Measurements from ENCODE around the gene DCTN3. TPM values are rescaled to one million over a fixed set of nuclear protein-coding genes. Genes with fewer than 3 reads are reported as not detected.
A peak's percentile ranks its signal among the peaks of the same experiment; 100 is the strongest.
"Not testable (repeated sequence)": the region's sequence is repeated elsewhere in the genome, so short reads cannot be mapped to it uniquely, and the experiment has no call there.

DCTN3 gene
- total RNA-seq, 2 experiments from 2014 or later: 150 to 153 TPM

DNA sequence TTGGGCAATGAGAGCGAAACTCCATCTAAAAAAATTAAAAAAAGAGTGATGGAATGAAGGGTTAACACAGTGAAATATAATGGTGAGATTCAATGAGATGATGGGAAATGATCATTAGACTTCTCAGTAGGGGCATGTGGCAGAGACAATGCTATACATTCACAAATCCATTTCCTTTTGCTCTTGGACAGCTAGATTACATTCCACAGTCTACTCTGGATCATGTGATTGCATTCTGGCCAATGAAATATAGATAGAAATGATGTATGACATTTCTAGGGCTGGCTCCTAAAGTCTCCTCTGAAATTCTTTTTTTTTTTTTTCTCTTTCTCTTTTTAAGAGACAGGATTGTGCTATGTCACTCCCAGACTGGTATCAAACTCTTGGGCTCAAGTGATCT lies 22.4 kb upstream of the DCTN3 start:
- ChIA-PET CTCF (interaction anchor here (0.9 to 1.5 kb wide), 3 partner anchors 8 to 23 kb away, joined by 4 to 10 read pairs (median 6); no protein-coding TSS in a partner anchor), POLR2A (no interaction called here)
- H3K4me1 Mint-ChIP-seq: peaks cover 26% of the 10 kb centered on the region
- no peak overlapping the region for H3K4me3 Mint-ChIP-seq
- H3K27me3 Mint-ChIP-seq: no peaks in the 10 kb centered on the region
- no peak for DNase-seq
- H3K36me3 Mint-ChIP-seq (ENCODE audit: low read depth): peaks cover 8% of the 10 kb centered on the region
- H3K27ac Mint-ChIP-seq: no peak overlapping the region
- no peaks in the 10 kb centered on the region for H3K9me3 Mint-ChIP-seq

DNA sequence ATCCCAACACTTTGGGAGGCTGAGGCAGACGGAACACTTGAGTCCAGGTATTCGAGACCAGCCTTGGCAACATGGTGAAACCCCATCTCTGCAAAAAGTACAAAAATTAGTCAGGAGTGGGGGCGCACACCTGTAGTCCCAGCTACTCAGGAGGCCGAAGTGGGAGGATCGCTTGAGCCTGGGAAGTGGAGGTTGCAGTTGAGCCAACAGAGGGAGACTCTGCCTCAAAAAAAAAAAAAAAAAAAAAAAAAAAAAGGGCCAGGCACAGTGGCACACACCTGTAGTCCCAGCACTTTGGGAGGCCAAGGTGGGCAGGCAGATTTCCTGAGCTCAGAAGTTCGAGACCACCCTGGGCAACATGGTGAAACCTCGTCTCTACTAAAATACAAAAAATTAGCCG lies 19.0 kb upstream of the DCTN3 start:
- Mint-ChIP-seq H3K36me3 (ENCODE audit: low read depth) (peaks cover 15% of the 10 kb centered on the region), H3K4me3 (peak overlapping the region; percentile 90), H3K4me1 (peaks cover 32% of the 10 kb centered on the region)
- H3K27me3 Mint-ChIP-seq, H3K27ac Mint-ChIP-seq, H3K9me3 Mint-ChIP-seq, DNase-seq, POLR2A ChIA-PET: not testable (repeated sequence)
- CTCF ChIA-PET: interaction anchor here (7.3 to 7.5 kb wide), 2 partner anchors 17 to 27 kb away, joined by 60 to 82 read pairs; partner anchors contain the start of genes DCTN3 and RPP25L

DNA sequence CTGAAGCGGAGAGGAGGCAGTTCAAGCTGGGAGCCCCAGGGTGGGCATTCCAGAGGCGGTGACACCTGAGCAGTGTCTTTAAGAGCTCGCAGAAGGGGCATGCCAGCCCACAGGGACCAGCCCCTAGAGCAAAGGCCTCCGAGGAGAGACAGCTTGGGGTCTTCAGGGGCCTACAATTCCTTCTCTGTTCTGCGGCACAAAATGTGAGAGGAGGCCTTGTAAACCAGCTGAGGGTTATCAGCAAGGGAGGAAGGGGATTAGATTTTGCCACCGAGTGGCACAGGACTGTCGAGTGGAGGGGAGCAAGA lies 17.8 kb upstream of the DCTN3 start:
- H3K9me3 Mint-ChIP-seq: no peaks in the 10 kb centered on the region
- CTCF ChIA-PET: interaction anchor here (0.6 to 7.5 kb wide), 10 partner anchors 9 to 63 kb away, joined by 3 to 82 read pairs (median 7); partner anchors contain the start of genes DCTN3, GALT and RPP25L
- peaks cover 15% of the 10 kb centered on the region for H3K36me3 Mint-ChIP-seq (ENCODE audit: low read depth)
- DNase-seq: no peak
- peaks cover 39% of the 10 kb centered on the region for H3K4me1 Mint-ChIP-seq
- H3K27me3 Mint-ChIP-seq: no peaks in the 10 kb centered on the region
- POLR2A ChIA-PET: interaction anchor here (1.3 to 2.0 kb wide), 2 partner anchors 9 to 18 kb away, joined by 3 to 8 read pairs; partner anchors contain the start of gene DCTN3
- H3K27ac Mint-ChIP-seq: peak overlapping the region; percentile 93
- peak overlapping the region; percentile 90 for H3K4me3 Mint-ChIP-seq

DNA sequence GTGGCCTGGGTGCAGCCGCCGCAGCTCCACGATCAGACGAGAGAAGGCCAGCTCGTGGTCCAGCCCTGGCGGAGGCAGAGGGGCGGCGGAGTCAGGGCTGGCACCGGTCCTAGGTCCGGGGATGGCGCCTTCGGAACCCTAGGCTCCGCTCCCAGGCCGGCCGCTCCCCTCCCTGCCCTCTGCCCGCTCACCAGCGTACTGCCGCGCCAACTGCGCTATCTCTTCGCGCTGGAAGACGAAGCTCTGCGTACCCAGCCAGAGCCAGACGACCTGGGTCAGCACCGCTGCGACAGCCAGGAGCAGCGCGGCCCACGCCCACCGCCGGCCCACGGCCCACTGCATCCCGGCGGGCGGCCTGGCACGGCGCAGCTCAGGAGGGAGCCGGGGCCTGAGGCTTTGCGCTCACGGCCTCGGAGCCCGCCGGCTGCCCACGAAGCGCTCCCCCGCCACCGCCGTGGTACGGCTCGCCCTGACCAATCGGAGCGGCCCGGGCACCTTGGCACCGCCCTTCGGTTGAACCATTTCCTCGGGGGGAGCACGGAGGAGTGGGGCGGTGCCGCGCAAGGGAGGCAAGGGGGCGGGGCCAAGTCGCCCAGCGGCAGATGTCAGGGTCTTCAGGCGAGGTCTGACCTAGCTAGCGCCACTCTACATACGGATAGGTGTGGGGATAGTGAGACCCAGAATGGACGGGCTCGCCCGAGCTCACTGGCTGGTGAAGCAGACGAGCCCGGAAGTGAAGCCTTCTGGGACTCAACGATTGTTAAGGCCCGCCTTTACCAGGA lies 17.3 kb upstream of the DCTN3 start, which contains the start of gene SIGMAR1:
Gene SIGMAR1, minus strand, starts transcription at position 432 of the 782 bp plus-strand sequence. Its CDS starts 90 bp downstream, at position 342.
- Mint-ChIP-seq H3K27me3 (no peaks in the 10 kb centered on the region), H3K9me3 (no peaks in the 10 kb centered on the region), H3K27ac (peak within 1 kb of the TSS; percentile 93), H3K36me3 (ENCODE audit: low read depth) (peaks cover 15% of the 10 kb centered on the region), H3K4me3 (peak within 1 kb of the TSS; percentile 90), H3K4me1 (peaks cover 39% of the 10 kb centered on the region)
- CTCF ChIA-PET: interaction anchor here (0.6 to 7.5 kb wide), 13 partner anchors 9 to 64 kb away, joined by 3 to 82 read pairs (median 4); partner anchors contain the start of genes DCTN3, GALT and RPP25L
- peak; percentile 94 for DNase-seq
- POLR2A ChIA-PET: interaction anchor here (0.6 to 2.0 kb wide), 3 partner anchors 10 to 18 kb away, joined by 3 to 8 read pairs (median 3); partner anchors contain the start of gene DCTN3

DNA sequence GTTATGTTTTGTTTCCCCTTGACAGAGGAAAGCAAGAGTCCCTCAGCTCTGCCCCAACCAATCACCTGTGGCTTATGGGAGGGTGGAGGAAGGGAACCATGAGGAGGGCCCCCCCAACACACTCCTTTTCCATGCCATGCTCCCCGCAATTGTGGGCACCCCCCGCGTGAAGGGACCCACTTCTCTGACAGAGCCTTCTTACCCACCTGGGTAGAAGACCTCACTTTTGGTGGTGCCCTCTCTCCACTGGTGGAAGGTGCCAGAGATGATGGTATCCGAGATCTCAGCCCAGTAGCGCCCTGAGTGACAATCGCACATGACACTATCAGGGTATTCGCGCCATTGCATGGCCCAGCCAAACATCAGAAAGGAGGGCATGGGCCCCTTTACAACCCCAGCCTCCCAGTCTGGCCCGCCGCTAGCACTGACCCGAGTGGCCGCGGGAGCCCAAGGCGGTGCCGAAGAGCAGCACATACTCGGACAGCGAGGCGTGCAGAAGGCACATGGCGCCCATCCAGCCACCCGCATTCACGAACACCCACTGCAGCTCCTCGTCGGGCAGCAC lies 16.6 kb upstream of the DCTN3 start:
- H3K27ac Mint-ChIP-seq: peak overlapping the region; percentile 85
- H3K4me3 Mint-ChIP-seq: peak overlapping the region; percentile 90
- no peaks in the 10 kb centered on the region for H3K9me3 Mint-ChIP-seq
- POLR2A ChIA-PET: interaction anchor here (0.6 to 2.0 kb wide), 3 partner anchors 10 to 479 kb away, joined by 3 to 8 read pairs (median 3); partner anchors contain the start of gene DCTN3
- peaks cover 39% of the 10 kb centered on the region for H3K4me1 Mint-ChIP-seq
- CTCF ChIA-PET: interaction anchor here (0.6 to 7.5 kb wide), 6 partner anchors 10 to 24 kb away, joined by 3 to 82 read pairs (median 18); partner anchors contain the start of genes DCTN3, GALT and RPP25L
- peaks cover 15% of the 10 kb centered on the region for H3K36me3 Mint-ChIP-seq (ENCODE audit: low read depth)
- H3K27me3 Mint-ChIP-seq: no peaks in the 10 kb centered on the region
- DNase-seq: no peak

DNA sequence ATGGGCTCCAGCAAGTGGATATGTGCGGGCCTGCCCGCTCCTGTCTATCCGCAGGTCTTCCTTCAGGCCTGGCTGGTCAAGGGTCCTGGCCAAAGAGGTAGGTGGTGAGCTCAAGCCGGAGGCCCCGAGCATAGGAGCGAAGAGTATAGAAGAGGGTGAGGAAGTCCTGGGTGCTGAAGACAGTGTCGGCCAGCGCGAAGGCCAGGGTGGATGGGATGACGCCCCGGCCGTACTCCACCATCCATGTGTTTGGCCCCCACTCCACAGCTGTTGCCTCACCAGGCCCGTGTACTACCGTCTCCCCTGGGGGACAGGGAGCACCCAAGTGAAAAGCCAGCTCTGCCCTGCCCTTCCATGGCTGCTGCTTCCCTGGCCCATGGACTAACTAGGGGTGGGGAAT lies 15.3 kb upstream of the DCTN3 start:
- H3K9me3 Mint-ChIP-seq: no peaks in the 10 kb centered on the region
- H3K27ac Mint-ChIP-seq: peak overlapping the region; percentile 51
- H3K27me3 Mint-ChIP-seq: peaks cover 3% of the 10 kb centered on the region
- peaks cover 39% of the 10 kb centered on the region for H3K4me1 Mint-ChIP-seq
- CTCF ChIA-PET: interaction anchor here (0.6 to 7.5 kb wide), 5 partner anchors 11 to 481 kb away, joined by 3 to 82 read pairs (median 17); partner anchors contain the start of genes DCTN3, GALT and RPP25L
- no peak for DNase-seq
- H3K36me3 Mint-ChIP-seq (ENCODE audit: low read depth): peaks cover 15% of the 10 kb centered on the region
- peak overlapping the region; percentile 58 for H3K4me3 Mint-ChIP-seq
- POLR2A ChIA-PET: interaction anchor here (0.9 kb wide), 1 partner anchor 15 kb away, joined by 4 read pairs; the partner anchor contains the start of gene DCTN3

DNA sequence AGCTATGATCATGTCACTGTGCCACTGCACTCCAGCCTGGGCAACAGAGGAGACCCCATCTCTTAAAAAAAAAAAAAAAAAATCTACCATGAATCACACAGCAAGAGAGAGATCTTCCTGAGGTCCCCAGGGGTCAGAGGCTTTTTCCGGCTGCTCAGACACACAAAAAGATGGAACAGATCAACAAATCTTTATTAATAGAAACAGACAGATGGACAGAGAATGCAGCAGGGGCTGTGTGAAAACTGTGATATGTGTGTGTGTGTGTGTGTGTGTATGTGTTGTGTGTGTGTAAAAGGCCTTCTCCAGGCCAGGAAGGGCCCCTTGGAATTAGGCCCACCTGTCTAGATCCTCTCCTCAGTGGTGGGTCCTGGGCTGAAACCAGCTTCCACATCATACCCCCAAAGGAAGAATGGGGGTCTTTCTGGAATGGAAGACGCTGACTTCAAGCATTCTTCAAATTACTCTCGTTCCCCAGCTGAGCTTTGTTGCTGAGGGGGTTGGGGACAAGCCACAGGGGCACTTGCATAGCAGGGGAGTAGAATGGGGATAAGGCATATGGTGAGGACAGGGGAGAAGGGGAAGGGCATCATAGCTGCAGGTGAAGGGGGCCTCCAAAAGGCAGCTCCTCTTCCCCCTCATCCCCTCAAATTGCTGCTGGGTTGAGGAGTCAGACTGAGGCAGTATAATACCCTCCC lies 14.4 kb upstream of the DCTN3 start:
- DNase-seq: no peak
- Mint-ChIP-seq H3K9me3 (no peaks in the 10 kb centered on the region), H3K4me1 (peaks cover 39% of the 10 kb centered on the region), H3K27ac (peak overlapping the region; percentile 42), H3K36me3 (ENCODE audit: low read depth) (peaks cover 15% of the 10 kb centered on the region), H3K4me3 (no peak overlapping the region), H3K27me3 (peaks cover 12% of the 10 kb centered on the region)
- ChIA-PET CTCF (interaction anchor here (0.8 to 7.5 kb wide), 15 partner anchors 8 to 261 kb away, joined by 3 to 82 read pairs (median 6); partner anchors contain the start of genes DCTN3, GALT and RPP25L), POLR2A (interaction anchor here (0.9 to 1.2 kb wide), 2 partner anchors 14 to 17 kb away, joined by 3 to 4 read pairs; partner anchors contain the start of gene DCTN3)

DNA sequence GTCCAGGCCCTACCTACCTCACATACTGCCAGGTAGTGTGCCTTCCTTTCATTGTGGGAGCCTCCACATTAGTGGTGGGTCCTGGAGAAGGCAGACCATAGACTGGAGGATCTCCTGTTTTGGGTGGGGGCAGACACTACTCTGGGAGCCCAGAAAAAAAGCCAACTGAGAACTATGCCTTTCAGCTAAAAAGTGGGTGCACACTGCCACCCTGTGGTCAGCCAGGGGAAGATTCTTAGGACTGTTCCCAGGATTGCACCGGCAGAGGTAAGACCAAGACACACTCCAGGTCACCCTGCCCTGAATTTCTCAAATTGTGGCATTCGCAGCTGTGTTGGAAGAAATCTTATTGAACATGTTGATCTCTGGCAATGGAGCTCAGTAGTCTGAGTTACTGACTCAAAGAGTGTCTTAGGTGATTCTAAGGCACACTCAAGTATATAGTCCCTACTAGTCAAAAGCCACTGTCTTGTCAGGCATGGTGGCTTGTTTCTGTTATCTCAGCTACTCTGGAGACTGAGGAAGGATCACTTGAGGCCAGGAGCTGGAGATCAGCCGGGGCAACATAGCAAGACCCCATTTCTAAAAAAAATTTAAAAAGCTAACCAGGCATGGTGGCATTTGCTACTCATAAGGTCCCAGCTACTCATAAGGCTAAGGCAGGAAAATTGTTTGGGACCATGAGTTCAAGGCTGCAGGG lies 13.7 kb upstream of the DCTN3 start:
- Mint-ChIP-seq H3K27ac (no peak overlapping the region), H3K27me3 (peaks cover 19% of the 10 kb centered on the region), H3K4me1 (peaks cover 42% of the 10 kb centered on the region), H3K36me3 (ENCODE audit: low read depth) (peaks cover 15% of the 10 kb centered on the region), H3K4me3 (no peak overlapping the region), H3K9me3 (no peaks in the 10 kb centered on the region)
- CTCF ChIA-PET: interaction anchor here (0.6 to 7.5 kb wide), 21 partner anchors 9 to 451 kb away, joined by 3 to 82 read pairs (median 4); partner anchors contain the start of genes DCTN3, GALT and RPP25L
- DNase-seq: peak; percentile 83
- POLR2A ChIA-PET: interaction anchor here (1.0 to 1.2 kb wide), 2 partner anchors 14 to 16 kb away, joined by 3 read pairs; no protein-coding TSS in a partner anchor

DNA sequence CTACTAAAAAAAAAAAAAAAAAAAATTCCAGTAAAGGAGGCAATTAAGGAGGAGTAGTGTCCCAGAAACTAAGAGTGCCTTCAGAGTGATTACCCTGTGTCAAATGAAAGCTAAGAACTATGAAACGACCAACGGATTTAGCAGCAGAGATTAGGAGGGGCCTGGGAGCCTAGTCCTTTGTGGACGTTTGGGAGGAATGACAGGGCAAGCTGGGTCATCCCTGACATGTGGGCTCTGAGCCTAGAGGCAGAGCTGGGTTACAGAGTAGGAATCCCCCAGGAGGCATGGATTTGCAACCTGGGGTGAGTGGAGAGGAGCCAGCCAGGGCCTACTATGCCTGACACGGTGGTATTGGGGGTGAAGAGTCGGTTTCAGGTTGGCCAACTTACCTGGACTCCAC lies 12.9 kb upstream of the DCTN3 start:
- H3K4me1 Mint-ChIP-seq: peaks cover 39% of the 10 kb centered on the region
- CTCF ChIA-PET: interaction anchor here (0.6 to 7.5 kb wide), 15 partner anchors 10 to 450 kb away, joined by 3 to 82 read pairs (median 5); partner anchors contain the start of genes DCTN3 and RPP25L
- no peaks in the 10 kb centered on the region for H3K9me3 Mint-ChIP-seq
- POLR2A ChIA-PET: interaction anchor here (1.0 to 1.2 kb wide), 2 partner anchors 14 to 16 kb away, joined by 3 read pairs; no protein-coding TSS in a partner anchor
- no peak for DNase-seq
- peaks cover 16% of the 10 kb centered on the region for H3K36me3 Mint-ChIP-seq (ENCODE audit: low read depth)
- no peak overlapping the region for H3K27ac Mint-ChIP-seq
- H3K27me3 Mint-ChIP-seq: peaks cover 24% of the 10 kb centered on the region
- H3K4me3 Mint-ChIP-seq: no peak overlapping the region

DNA sequence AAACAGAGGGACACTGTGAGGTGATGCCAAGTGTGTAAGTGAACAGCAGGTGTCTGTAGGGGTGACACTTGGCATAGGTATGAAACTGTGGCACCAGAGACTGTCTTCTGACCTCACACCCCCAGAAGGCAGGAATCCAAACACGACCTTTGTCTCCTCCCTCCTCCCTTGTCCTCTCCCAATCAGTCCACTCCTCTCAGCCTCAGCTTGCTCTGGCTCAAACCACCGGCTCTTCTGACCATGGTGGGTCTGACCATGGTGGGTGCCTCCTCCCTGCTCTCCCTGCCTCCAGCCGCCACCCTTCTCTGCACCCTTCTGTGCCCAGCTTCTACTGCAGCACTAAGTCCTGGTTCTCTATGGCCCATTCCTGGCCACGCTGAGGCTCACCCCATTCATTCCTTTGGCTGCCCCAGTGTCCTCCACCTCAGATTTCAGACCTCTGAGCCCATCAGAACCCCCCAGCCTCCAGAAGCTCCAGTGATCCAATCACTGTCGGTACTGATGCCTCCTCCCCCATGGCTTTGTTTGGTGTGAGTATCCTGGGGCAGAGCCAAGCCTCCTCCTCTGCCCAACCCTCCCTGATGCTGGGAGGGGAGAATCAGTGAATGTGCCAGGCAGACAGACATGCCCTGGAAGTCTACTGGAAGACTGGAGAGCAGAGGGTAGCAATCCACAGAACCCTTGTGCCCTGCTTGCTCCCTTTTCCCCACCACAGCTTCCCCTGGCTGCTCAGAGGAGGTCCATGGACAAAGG lies 10.3 kb upstream of the DCTN3 start:
- peaks cover 48% of the 10 kb centered on the region for H3K27me3 Mint-ChIP-seq
- H3K4me3 Mint-ChIP-seq: no peak overlapping the region
- DNase-seq: no peak
- CTCF ChIA-PET: interaction anchor here (0.6 to 1.7 kb wide), 3 partner anchors 12 to 812 kb away, joined by 3 to 10 read pairs (median 4); no protein-coding TSS in a partner anchor
- peaks cover 8% of the 10 kb centered on the region for H3K36me3 Mint-ChIP-seq (ENCODE audit: low read depth)
- no peak overlapping the region for H3K27ac Mint-ChIP-seq
- no peaks in the 10 kb centered on the region for H3K9me3 Mint-ChIP-seq
- POLR2A ChIA-PET: interaction anchor here (0.6 kb wide), 1 partner anchor 428 kb away, joined by 4 read pairs; no protein-coding TSS in a partner anchor
- peaks cover 26% of the 10 kb centered on the region for H3K4me1 Mint-ChIP-seq

DNA sequence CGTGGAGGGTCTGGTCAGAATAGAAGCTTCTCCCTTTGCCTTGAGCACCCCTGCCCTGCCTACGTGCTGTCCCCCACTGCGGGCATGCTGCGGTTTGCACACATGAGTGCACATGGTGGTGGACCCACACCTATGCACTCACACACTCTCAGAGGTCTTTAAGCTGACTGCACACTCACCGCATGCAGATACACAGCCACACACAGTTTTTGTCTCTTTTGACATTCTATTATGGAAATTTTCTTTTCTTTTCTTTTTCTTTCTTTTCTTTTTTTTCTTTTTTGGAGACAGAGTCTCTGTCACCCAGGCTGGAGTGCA lies 9.2 kb upstream of the DCTN3 start:
- POLR2A ChIA-PET: no interaction called here
- Mint-ChIP-seq H3K4me3 (peak overlapping the region; percentile 56), H3K27me3 (peaks cover 57% of the 10 kb centered on the region), H3K9me3 (no peaks in the 10 kb centered on the region), H3K27ac (no peak overlapping the region), H3K4me1 (peaks cover 17% of the 10 kb centered on the region), H3K36me3 (ENCODE audit: low read depth) (peaks cover 2% of the 10 kb centered on the region)
- CTCF ChIA-PET: interaction anchor here (0.9 to 1.7 kb wide), 2 partner anchors 12 to 13 kb away, joined by 4 to 10 read pairs; no protein-coding TSS in a partner anchor
- no peak for DNase-seq
